H1 (cell line): ENCODE results near the gene CHRNA9. TPM values are rescaled to one million over a fixed set of nuclear protein-coding genes. Genes with fewer than 3 reads are reported as not detected.

Experiments used
- CTCF ChIA-PET: fragments of 300-600 bp; sonication (Branson Sonifier 250); formaldehyde crosslinking; loops from one replicate; lab custom pipeline; 2021; ENCODE audit not compliant: partially characterized antibody; lab: Charles Lee
- POLR2A ChIA-PET: fragments of 300-600 bp; sonication (Branson Sonifier 250); formaldehyde crosslinking; loops from one replicate; lab custom pipeline; 2021; ENCODE audit warnings: inconsistent platforms; ENCODE audit not compliant: partially characterized antibody; lab: Charles Lee
- DNase-seq, 2 experiments: peaks; one replicate each; pipeline versions ENCODE4 v3.0.0 to v3.0.0-alpha.2; 2010 to 2022; ENCODE audit warnings: low spot score in 2 of 2, low read depth in 1 of 2, mixed read lengths in 1 of 2
- FAIRE-seq: peaks from 2 replicates; lab custom pipeline; 2011; peaks lifted over from hg19 to GRCh38; lab: Jason Lieb, UNC
- H2AFZ ChIP-seq: 2 replicates; pipeline ENCODE4 v1.8.1; 2012; ENCODE audit warnings: low read length, inconsistent platforms
- H2AK5ac ChIP-seq: 2 replicates; pipeline ENCODE4 v1.6.1; 2013; ENCODE audit warnings: low read depth, low read length
- H2BK120ac ChIP-seq: replicated peaks from 2 replicates; pipeline ENCODE3; 2013; ENCODE audit warnings: low read depth, low read length, inconsistent platforms
- H2BK12ac ChIP-seq: 2 replicates; pipeline ENCODE4 v1.6.1; 2013; ENCODE audit warnings: low read depth, low read length
- H2BK15ac ChIP-seq: 2 replicates; pipeline ENCODE4 v1.6.1; 2013; ENCODE audit warnings: low read length
- H2BK20ac ChIP-seq: 2 replicates; pipeline ENCODE4 v1.6.1; 2013; ENCODE audit warnings: low read length
- H2BK5ac ChIP-seq: 2 replicates; pipeline ENCODE4 v1.6.1; 2013; ENCODE audit warnings: low read depth, low read length
- H3K14ac ChIP-seq: 2 replicates; pipeline ENCODE4 v1.6.1; 2013; ENCODE audit warnings: inconsistent platforms; ENCODE audit not compliant: insufficient read length
- H3K18ac ChIP-seq: 2 replicates; pipeline ENCODE4 v1.6.1; 2013; ENCODE audit warnings: low read length; ENCODE audit errors: extremely low read depth
- H3K23ac ChIP-seq: 2 replicates; pipeline ENCODE4 v1.6.1; 2013; ENCODE audit warnings: inconsistent platforms; ENCODE audit not compliant: insufficient read length
- H3K23me2 ChIP-seq: 2 replicates; pipeline ENCODE4 v1.6.1; 2013; ENCODE audit warnings: low read depth, low read length
- H3K27ac ChIP-seq: 2 replicates; pipeline ENCODE4 v1.6.1; 2011; ENCODE audit warnings: low read depth, low read length, inconsistent platforms
- H3K27me3 ChIP-seq, 4 experiments: replicated peaks in 1 of 4; 1 replicate in 1 of 4; 2 replicates in 3 of 4; pipeline versions ENCODE4 v1.6.1 to v1.8.1; 2011 to 2013; ENCODE audit warnings: low read length in 3 of 4, mild to moderate bottlenecking in 3 of 4, inconsistent platforms in 2 of 4, mixed read lengths in 2 of 4, moderate library complexity in 1 of 4; ENCODE audit not compliant: control insufficient read depth in 3 of 4, insufficient read depth in 3 of 4; ENCODE audit errors: extremely low read depth in 1 of 4
- H3K36me3 ChIP-seq, 4 experiments: 2 replicates each; pipeline versions ENCODE4 v1.6.1 to v1.8.1; 2011 to 2013; ENCODE audit warnings: mild to moderate bottlenecking in 4 of 4, low read length in 3 of 4, moderate library complexity in 2 of 4, control low read depth in 1 of 4, inconsistent platforms in 1 of 4; ENCODE audit not compliant: insufficient read depth in 4 of 4, control insufficient read depth in 2 of 4
- H3K4ac ChIP-seq: replicated peaks from 2 replicates; pipeline ENCODE3; 2013; ENCODE audit warnings: low read length, low read depth, mixed read lengths, inconsistent platforms; ENCODE audit not compliant: insufficient read length
- H3K4me1 ChIP-seq, 4 experiments: replicated peaks in 1 of 4; 1 replicate in 1 of 4; 2 replicates in 3 of 4; pipeline versions ENCODE4 v1.6.1 to v1.8.1; 2011 to 2013; ENCODE audit warnings: low read length in 3 of 4, inconsistent platforms in 2 of 4, mixed read lengths in 1 of 4; ENCODE audit not compliant: insufficient read depth in 4 of 4, control insufficient read depth in 3 of 4
- H3K4me2 ChIP-seq, 2 experiments: 2 replicates each; pipeline versions ENCODE4 v1.6.1 to v1.8.1; 2011 to 2013; ENCODE audit warnings: low read depth in 2 of 2, low read length in 2 of 2, control low read depth in 1 of 2, inconsistent platforms in 1 of 2, mild to moderate bottlenecking in 1 of 2; ENCODE audit not compliant: insufficient read depth in 1 of 2
- H3K4me3 ChIP-seq, 4 experiments: fragments of 200-600, 300-600 bp in 1 of 4; sonication (generic), shearing (Covaris generic), sonication (Bioruptor Twin) in 1 of 4; 2 replicates each; pipeline versions ENCODE4 v1.5.1 to v1.8.1; 2011 to 2016; ENCODE audit warnings: low read length in 4 of 4, low read depth in 3 of 4, control low read depth in 2 of 4, inconsistent platforms in 2 of 4, mild to moderate bottlenecking in 2 of 4, mixed read lengths in 1 of 4, moderate library complexity in 1 of 4; ENCODE audit not compliant: insufficient read depth in 2 of 4; ENCODE audit errors: extremely low read depth in 1 of 4
- H3K56ac ChIP-seq: replicated peaks from 2 replicates; pipeline ENCODE3; 2013; ENCODE audit warnings: low read depth, mild to moderate bottlenecking, mixed read lengths, low read length, inconsistent platforms; ENCODE audit not compliant: insufficient read length
- H3K79me1 ChIP-seq: 2 replicates; pipeline ENCODE4 v1.6.1; 2013; ENCODE audit warnings: low read depth, low read length, control low read depth
- H3K79me2 ChIP-seq, 2 experiments: 2 replicates each; pipeline versions ENCODE4 v1.6.1 to v1.8.1; 2012 to 2013; ENCODE audit warnings: low read length in 2 of 2, mild to moderate bottlenecking in 2 of 2, inconsistent platforms in 1 of 2; ENCODE audit not compliant: insufficient read depth in 2 of 2, control insufficient read depth in 1 of 2
- H3K9ac ChIP-seq, 4 experiments: replicated peaks in 1 of 4; 1 replicate in 1 of 4; 2 replicates in 3 of 4; pipeline versions ENCODE4 v1.6.1 to v1.8.1; 2011 to 2013; ENCODE audit warnings: low read depth in 3 of 4, low read length in 3 of 4, control low read depth in 2 of 4, mild to moderate bottlenecking in 2 of 4, moderate library complexity in 2 of 4, inconsistent platforms in 1 of 4; ENCODE audit errors: extremely low read depth in 1 of 4
- H3K9me3 ChIP-seq, 2 experiments: 2 replicates each; pipeline versions ENCODE4 v1.6.1 to v1.8.1; 2012 to 2013; ENCODE audit warnings: mild to moderate bottlenecking in 2 of 2, moderate library complexity in 2 of 2, control low read depth in 1 of 2, inconsistent platforms in 1 of 2, low read depth in 1 of 2, low read length in 1 of 2, mixed read lengths in 1 of 2; ENCODE audit not compliant: insufficient read depth in 2 of 2
- H4K20me1 ChIP-seq, 2 experiments: replicated peaks in 1 of 2; 2 replicates each; pipeline versions ENCODE3 to v1.8.1; 2011 to 2013; ENCODE audit warnings: inconsistent platforms in 2 of 2, low read length in 2 of 2, mild to moderate bottlenecking in 1 of 2; ENCODE audit not compliant: insufficient read depth in 2 of 2, control insufficient read depth in 1 of 2
- H4K5ac ChIP-seq: 2 replicates; pipeline ENCODE4 v1.6.1; 2013; ENCODE audit warnings: low read length, low read depth, mixed read lengths, inconsistent platforms; ENCODE audit not compliant: insufficient read length
- H4K8ac ChIP-seq: 2 replicates; pipeline ENCODE4 v1.8.0; 2013; ENCODE audit warnings: mild to moderate bottlenecking, moderate library complexity, low read length, inconsistent platforms; ENCODE audit not compliant: insufficient read depth; ENCODE audit errors: extremely low read depth
- H4K91ac ChIP-seq: replicated peaks from 2 replicates; pipeline ENCODE3; 2013; ENCODE audit warnings: low read length, mixed read lengths, inconsistent platforms; ENCODE audit not compliant: insufficient read length
- ATF3 ChIP-seq: IDR thresholded peaks from 2 replicates; pipeline ENCODE4 v1.6.1; 2011; ENCODE audit warnings: low read depth, mild to moderate bottlenecking, low read length; ENCODE audit not compliant: insufficient read depth
- FOSL1 ChIP-seq: IDR thresholded peaks from 2 replicates; pipeline ENCODE4 v1.6.1; 2011; ENCODE audit warnings: mild to moderate bottlenecking, low read depth, low read length, moderate library complexity; ENCODE audit not compliant: insufficient read depth
- KDM1A ChIP-seq: fragments of 200-600, 300-600 bp; sonication (generic); IDR thresholded peaks from 2 replicates; pipeline ENCODE4 v1.7.1; 2016; ENCODE audit warnings: mild to moderate bottlenecking, low read length, borderline replicate concordance
- NANOG ChIP-seq: IDR thresholded peaks from 2 replicates; pipeline ENCODE4 v1.6.1; 2011; ENCODE audit warnings: low read length, low read depth, mild to moderate bottlenecking, inconsistent platforms; ENCODE audit not compliant: insufficient read depth, poor library complexity, severe bottlenecking
- RXRA ChIP-seq: IDR thresholded peaks from 2 replicates; pipeline ENCODE4 v1.6.1; 2011; ENCODE audit warnings: low read depth, mild to moderate bottlenecking, low read length, moderate library complexity; ENCODE audit not compliant: insufficient read depth
- SRF ChIP-seq: IDR thresholded peaks from 2 replicates; pipeline ENCODE4 v1.6.1; 2011; ENCODE audit warnings: mild to moderate bottlenecking, low read depth, low read length, moderate library complexity
- SUZ12 ChIP-seq: fragments of 200-600 bp; sonication (generic); IDR thresholded peaks from 2 replicates; pipeline ENCODE4 v1.6.1; 2012; ENCODE audit warnings: mild to moderate bottlenecking, inconsistent platforms, low read length, moderate library complexity, mixed read lengths
- YY1 ChIP-seq: IDR thresholded peaks from 2 replicates; pipeline ENCODE4 v1.6.1; 2011; ENCODE audit warnings: low read depth, mild to moderate bottlenecking, low read length
- WGBS, 2 experiments: shearing (Covaris generic) in 1 of 2; methylation state at CpG; one replicate each; pipeline versions ENCODE4 v1.1.6 to v1.1.7; 2013 to 2015; ENCODE audit warnings: low lambda C conversion rate in 2 of 2, mixed read lengths in 2 of 2, inconsistent platforms in 1 of 2, low coverage in 1 of 2, missing lambda C conversion rate in 1 of 2; ENCODE audit not compliant: insufficient replicate concordance in 2 of 2, insufficient coverage in 1 of 2, insufficient read length in 1 of 2; ENCODE audit errors: extremely low coverage in 1 of 2, missing lambda C conversion rate in 1 of 2; 5-methylcytosine and 5-hydroxymethylcytosine counted together
- polyA plus RNA-seq, 7 experiments: library from polyadenylated mRNA; depleted of rRNA in 3 of 7; stranded (reverse) in 5 of 7; unstranded in 2 of 7; fragments of >200 nt in 5 of 7; fragments of 200-250 nt in 2 of 7; gene quantifications; 1 replicate in 5 of 7; 2 replicates in 1 of 7; 4 replicates in 1 of 7; pipeline versions ENCODE4 v1.2.1 to v1.2.3, GENCODE V29; 2011 to 2013; ENCODE audit warnings: missing spikeins in 2 of 7, mixed read lengths in 2 of 7
- total RNA-seq: library from RNA; stranded (reverse); fragmentation: NEBNext Ultra II Directional; extraction: Animal tissue kit (Norgen Biotek cat#: 25700); gene quantifications from 2 replicates; pipeline ENCODE4 v1.2.1, GENCODE V29; 2021

Gene CHRNA9
- total and polyA plus RNA-seq, 2 of the 8 experiments (the other 6 are each of a cell fraction or from before 2014, with no cell fraction given), result 1.4 to 3.3 TPM

GRCh38 chr4:40289366-40290188 is 45.6 kb upstream of the CHRNA9 start:
- Histone ChIP-seq H3K79me1 (no peaks in the 10 kb centered on the region), H2BK5ac (no peak overlapping the region), H3K23ac (no peak overlapping the region), H4K20me1 (no peaks in the 10 kb centered on the region), H3K14ac (no peak overlapping the region), H3K4me2 (no peak overlapping the region), H2BK20ac (no peak overlapping the region), H3K4me3 (no peak overlapping the region), H4K5ac (no peak overlapping the region), H2BK120ac (no peak overlapping the region), H3K27ac (no peak overlapping the region), H3K27me3 (no peaks in the 10 kb centered on the region), H3K23me2 (peaks cover 8% of the 10 kb centered on the region; the same call in 1 of the 2 replicates), H3K9me3 (0 out of 4 replicates have a peak, but pooled peaks cover 0 to 3% of the 10 kb centered on the region in 2 experiments), H4K8ac (no peak overlapping the region), H2BK15ac (no peak overlapping the region), H4K91ac (no peak overlapping the region), H2BK12ac (no peak overlapping the region), H3K4me1 (peaks cover 0 to 5% (median 0%) of the 10 kb centered on the region in 4 experiments; a peak in 1 of 7 replicates), H3K36me3 (no peaks in the 10 kb centered on the region), H3K79me2 (no peaks in the 10 kb centered on the region), H2AFZ (peak overlapping the region; percentile 95), H3K18ac (no peak overlapping the region; the same call in 1 of the 2 replicates), H2AK5ac (no peak overlapping the region), H3K9ac (no peak overlapping the region), H3K56ac (no peak overlapping the region), H3K4ac (no peak overlapping the region)
- 90% methylated on average over 7 of the region's 7 CpGs; no CpG with 5 or more reads in 1 of the 2 experiments for WGBS, 2 experiments
- ChIA-PET CTCF (interaction anchor here (0.6 to 2.0 kb wide), 4 partner anchors 18 to 436 kb away, joined by 3 to 6 read pairs (median 3); no protein-coding TSS in a partner anchor), POLR2A (interaction anchor here (1.5 kb wide), 1 partner anchor 10 kb away, joined by 3 read pairs; no protein-coding TSS in a partner anchor)
- FAIRE-seq (no peak), DNase-seq (no peak)
- TF ChIP-seq YY1 (no peak), FOSL1 (no peak), ATF3 (no peak), KDM1A (no peak), SUZ12 (no peak), NANOG (no peak), RXRA (no peak), SRF (no peak)
